CD4-positive, CD25-positive, alpha-beta regulatory T cell (primary cell): ENCODE measurements around the gene EPN2. TPM values are rescaled to one million over a fixed set of nuclear protein-coding genes. Genes with fewer than 3 reads are reported as not detected.
A peak's percentile ranks its signal among the peaks of the same experiment; 100 is the strongest.

ENCODE experiments used
- ATAC-seq, 2 donors: fragments of 150-1000 bp; cut with Tn5 transposase; one replicate each; pipeline ENCODE4 v1.10.0; 2021; ENCODE audit warnings: low read depth in 2 of 2, moderate number of reproducible peaks in 2 of 2, moderate library complexity in 1 of 2
- DNase-seq, 3 donors: peaks; one replicate each; pipeline versions ENCODE4 v3.0.0 to v3.0.0-alpha.2; 2012 to 2022; ENCODE audit warnings: mixed read lengths in 1 of 3
- H3K27ac ChIP-seq: one replicate; pipeline ENCODE4 v1.7.0; 2013; ENCODE audit warnings: mild to moderate bottlenecking, low read length; ENCODE audit not compliant: insufficient read depth, poor library complexity, severe bottlenecking
- H3K27me3 ChIP-seq: one replicate; pipeline ENCODE4 v1.7.0; 2013; ENCODE audit warnings: low read length; ENCODE audit not compliant: control insufficient read depth, insufficient read depth
- H3K36me3 ChIP-seq: one replicate; pipeline ENCODE4 v1.7.0; 2013; ENCODE audit warnings: mild to moderate bottlenecking, low read length, moderate library complexity; ENCODE audit not compliant: control insufficient read depth, insufficient read depth
- H3K4me1 ChIP-seq: 2 replicates; pipeline ENCODE4 v1.7.0; 2013; ENCODE audit warnings: mild to moderate bottlenecking, low read length; ENCODE audit not compliant: insufficient read depth, control insufficient read depth, poor library complexity, severe bottlenecking
- H3K4me3 ChIP-seq: one replicate; pipeline ENCODE4 v1.7.0; 2013; ENCODE audit warnings: low read depth, mild to moderate bottlenecking, low read length, moderate library complexity
- H3K9me3 ChIP-seq, 2 experiments: 1 replicate in 1 of 2; 2 replicates in 1 of 2; pipeline ENCODE4 v1.7.0; 2013; ENCODE audit warnings: low read length in 2 of 2, mild to moderate bottlenecking in 1 of 2, moderate library complexity in 1 of 2; ENCODE audit not compliant: control insufficient read depth in 2 of 2
- H3K27ac Mint-ChIP-seq, 3 donors: one replicate each; pipeline ENCODE4 v1.8.0; 2020 to 2022; ENCODE audit warnings: mild to moderate bottlenecking in 3 of 3, mixed read lengths in 3 of 3, moderate library complexity in 2 of 3
- H3K27me3 Mint-ChIP-seq: one replicate; pipeline ENCODE4 v1.8.0; 2022; ENCODE audit warnings: mild to moderate bottlenecking, mixed read lengths
- H3K36me3 Mint-ChIP-seq: one replicate; pipeline ENCODE4 v1.8.0; 2020; ENCODE audit warnings: mixed read lengths
- H3K4me1 Mint-ChIP-seq, 4 donors: one replicate each; pipeline ENCODE4 v1.8.0; 2020 to 2022; ENCODE audit warnings: mixed read lengths in 4 of 4, mild to moderate bottlenecking in 1 of 4
- H3K4me3 Mint-ChIP-seq, 4 donors: one replicate each; pipeline ENCODE4 v1.8.0; 2020 to 2022; ENCODE audit warnings: mild to moderate bottlenecking in 4 of 4, mixed read lengths in 4 of 4, moderate library complexity in 3 of 4
- H3K9me3 Mint-ChIP-seq, 7 donors: one replicate each; pipeline ENCODE4 v1.8.0; 2020 to 2022; ENCODE audit warnings: mixed read lengths in 7 of 7, mild to moderate bottlenecking in 3 of 7, moderate library complexity in 2 of 7
- polyA plus RNA-seq, 4 donors: library from polyadenylated mRNA; unstranded; fragments of 300-500 nt; fragmentation: Illumina TruSeq; gene quantifications; one replicate each; pipeline ENCODE4 v1.2.3, GENCODE V29; 2021
- total RNA-seq: library from RNA; stranded (reverse); gene quantifications from one replicate; pipeline ENCODE4 v1.2.3, GENCODE V29; 2022

EPN2 gene
- total and polyA plus RNA-seq, 5 donors from 2014 or later, result 7.1 to 14.9 (median 8.1) TPM

- Mint-ChIP-seq H3K27me3 (no peaks in the 10 kb centered on the region), H3K36me3 (peaks cover 14% of the 10 kb centered on the region), H3K27ac (no peak overlapping the region), H3K4me1 (peaks cover 0 to 6% (median 6%) of the 10 kb centered on the region in 4 donors), H3K4me3 (no peak overlapping the region), H3K9me3 (peaks cover 0 to 1% (median 0%) of the 10 kb centered on the region in 7 donors)
- H3K4me3 ChIP-seq, result no peak overlapping the region
- no peaks in the 10 kb centered on the region for H3K9me3 ChIP-seq
- no peak overlapping the region for H3K27ac ChIP-seq
- DNase-seq (no peak), ATAC-seq (no peak)
- H3K4me1 ChIP-seq, result no peaks in the 10 kb centered on the region
- H3K36me3 ChIP-seq, result no peaks in the 10 kb centered on the region
- H3K27me3 ChIP-seq, result no peaks in the 10 kb centered on the region
These were observed 7.2 kb downstream of the EPN2 start for GRCh38 chr17:19244357-19244756.

- no peak overlapping the region for H3K4me3 ChIP-seq
- H3K27ac Mint-ChIP-seq, result no peak overlapping the region
These were observed 7.6 kb downstream of the EPN2 start for GRCh38 chr17:19244781-19245180.

GRCh38 chr17:19247473-19247872 is 10.3 kb downstream of the EPN2 start:
- Histone ChIP-seq H3K9me3 (no peaks in the 10 kb centered on the region), H3K36me3 (no peaks in the 10 kb centered on the region), H3K27ac (no peak overlapping the region), H3K4me1 (no peaks in the 10 kb centered on the region), H3K27me3 (no peaks in the 10 kb centered on the region), H3K4me3 (no peak overlapping the region)
- peaks cover 4 to 8% (median 5%) of the 10 kb centered on the region in 4 donors for H3K4me1 Mint-ChIP-seq
- ATAC-seq (no peak), DNase-seq (no peak)
- peaks cover 0 to 1% (median 0%) of the 10 kb centered on the region in 7 donors for H3K9me3 Mint-ChIP-seq
- no peaks in the 10 kb centered on the region for H3K27me3 Mint-ChIP-seq
- no peak overlapping the region for H3K27ac Mint-ChIP-seq
- no peak overlapping the region for H3K4me3 Mint-ChIP-seq
- H3K36me3 Mint-ChIP-seq, result peaks cover 8% of the 10 kb centered on the region

More at GRCh38 chr17:19244781-19245180, 7.6 kb downstream of the EPN2 start:
- peaks cover 14% of the 10 kb centered on the region for H3K36me3 Mint-ChIP-seq
- ATAC-seq (no peak), DNase-seq (no peak)
- Histone ChIP-seq H3K27me3 (no peaks in the 10 kb centered on the region), H3K36me3 (no peaks in the 10 kb centered on the region), H3K27ac (no peak overlapping the region), H3K9me3 (no peaks in the 10 kb centered on the region), H3K4me1 (no peaks in the 10 kb centered on the region)
- H3K27me3 Mint-ChIP-seq, result no peaks in the 10 kb centered on the region
- H3K4me1 Mint-ChIP-seq, result peaks cover 0 to 8% (median 6%) of the 10 kb centered on the region in 4 donors
- peaks cover 0 to 1% (median 0%) of the 10 kb centered on the region in 7 donors for H3K9me3 Mint-ChIP-seq
- no peak overlapping the region for H3K4me3 Mint-ChIP-seq

- H3K36me3 Mint-ChIP-seq, result peaks cover 8% of the 10 kb centered on the region
- ATAC-seq, result no peak
These were observed 11.2 kb downstream of the EPN2 start for GRCh38 chr17:19248151-19248927.

GRCh38 chr17:19248928-19249574 is 11.9 kb downstream of the EPN2 start:
- Mint-ChIP-seq H3K27me3 (no peaks in the 10 kb centered on the region), H3K4me1 (peaks cover 0 to 5% (median 5%) of the 10 kb centered on the region in 4 donors), H3K36me3 (peaks cover 5% of the 10 kb centered on the region), H3K27ac (peak overlapping the region in 1 of 3 donors; percentile 16), H3K9me3 (peaks cover 0 to 2% (median 0%) of the 10 kb centered on the region in 7 donors), H3K4me3 (no peak overlapping the region)
- H3K36me3 ChIP-seq, result no peaks in the 10 kb centered on the region
- H3K4me1 ChIP-seq, result no peaks in the 10 kb centered on the region
- no peaks in the 10 kb centered on the region for H3K9me3 ChIP-seq
- H3K4me3 ChIP-seq, result no peak overlapping the region
- H3K27me3 ChIP-seq, result no peaks in the 10 kb centered on the region
- ATAC-seq, result no peak
- no peak for DNase-seq
- no peak overlapping the region for H3K27ac ChIP-seq

More at GRCh38 chr17:19248151-19248927, 11.2 kb downstream of the EPN2 start:
- peaks cover 0 to 8% (median 5%) of the 10 kb centered on the region in 4 donors for H3K4me1 Mint-ChIP-seq
- no peak overlapping the region for H3K27ac ChIP-seq
- H3K27me3 ChIP-seq, result no peaks in the 10 kb centered on the region
- H3K36me3 ChIP-seq, result no peaks in the 10 kb centered on the region
- no peaks in the 10 kb centered on the region for H3K4me1 ChIP-seq
- H3K4me3 ChIP-seq, result no peak overlapping the region
- no peaks in the 10 kb centered on the region for H3K27me3 Mint-ChIP-seq
- H3K9me3 ChIP-seq, result no peaks in the 10 kb centered on the region
- H3K9me3 Mint-ChIP-seq, result peaks cover 0 to 2% (median 0%) of the 10 kb centered on the region in 7 donors
- no peak for DNase-seq
- H3K4me3 Mint-ChIP-seq, result no peak overlapping the region
- peak overlapping the region in 1 of 3 donors; percentile 16 for H3K27ac Mint-ChIP-seq

- no peaks in the 10 kb centered on the region for H3K27me3 ChIP-seq
- no peak overlapping the region for H3K27ac ChIP-seq
- Mint-ChIP-seq H3K9me3 (peaks cover 0 to 2% (median 0%) of the 10 kb centered on the region in 7 donors), H3K27ac (peak overlapping the region in 1 of 3 donors; percentile 74), H3K36me3 (peaks cover 5% of the 10 kb centered on the region), H3K27me3 (no peaks in the 10 kb centered on the region), H3K4me3 (no peak overlapping the region), H3K4me1 (peaks cover 0 to 5% (median 5%) of the 10 kb centered on the region in 4 donors)
- H3K4me1 ChIP-seq, result no peaks in the 10 kb centered on the region
- DNase-seq, result no peak
- no peak for ATAC-seq
- H3K9me3 ChIP-seq, result no peaks in the 10 kb centered on the region
- no peak overlapping the region for H3K4me3 ChIP-seq
- no peaks in the 10 kb centered on the region for H3K36me3 ChIP-seq
These were observed 12.5 kb downstream of the EPN2 start for GRCh38 chr17:19249681-19250080.

GRCh38 chr17:19250421-19251173 is 13.4 kb downstream of the EPN2 start:
- H3K27ac Mint-ChIP-seq, result no peak overlapping the region
- Histone ChIP-seq H3K27me3 (no peaks in the 10 kb centered on the region), H3K36me3 (no peaks in the 10 kb centered on the region), H3K27ac (no peak overlapping the region), H3K9me3 (no peaks in the 10 kb centered on the region), H3K4me3 (no peak overlapping the region), H3K4me1 (no peaks in the 10 kb centered on the region)
- peaks cover 0 to 2% (median 0%) of the 10 kb centered on the region in 7 donors for H3K9me3 Mint-ChIP-seq
- ATAC-seq, result no peak
- no peaks in the 10 kb centered on the region for H3K27me3 Mint-ChIP-seq
- peaks cover 5% of the 10 kb centered on the region for H3K36me3 Mint-ChIP-seq
- H3K4me1 Mint-ChIP-seq, result peaks cover 0 to 5% (median 5%) of the 10 kb centered on the region in 4 donors
- no peak for DNase-seq
- no peak overlapping the region for H3K4me3 Mint-ChIP-seq
